ENCODE measurements around the gene WNT3A.

The WNT3A gene

GRCh38 chr1:228082918-228083870 lies 76.4 kb downstream of the WNT3A start:
- peak in 18 of 51 donors; percentile 16 to 69 (median 54) for DNase-seq

- peak in 11 of 51 donors; percentile 9 to 42 (median 23) for DNase-seq
These were observed 77.1 kb downstream of the WNT3A start for GRCh38 chr1:228083871-228084278.

- DNase-seq, result peak in 2 of 51 donors; percentile 8 to 30
These were observed 77.5 kb downstream of the WNT3A start for GRCh38 chr1:228084325-228084724.

- no peak for DNase-seq
These were observed 78.0 kb downstream of the WNT3A start for GRCh38 chr1:228084797-228085196.

GRCh38 chr1:228085287-228085951 lies 78.6 kb downstream of the WNT3A start:
- no peak for DNase-seq

GRCh38 chr1:228087771-228088251 lies 81.0 kb downstream of the WNT3A start:
- DNase-seq, result peak in 2 of 51 donors; percentile 24 to 42

- no peak for DNase-seq
These were observed 82.0 kb downstream of the WNT3A start for GRCh38 chr1:228088586-228089498.

- peak in 1 of 51 donors; percentile 12 for DNase-seq
These were observed 83.0 kb downstream of the WNT3A start for GRCh38 chr1:228089519-228090380.

- peak in 3 of 51 donors; percentile 26 to 49 (median 41) for DNase-seq
These were observed 83.8 kb downstream of the WNT3A start for GRCh38 chr1:228090613-228091081.

GRCh38 chr1:228091084-228091483 lies 84.3 kb downstream of the WNT3A start:
- no peak for DNase-seq

- DNase-seq, result no peak
These were observed 85.7 kb downstream of the WNT3A start for GRCh38 chr1:228092342-228093049.

GRCh38 chr1:228093050-228093906 lies 86.5 kb downstream of the WNT3A start:
- no peak for DNase-seq

- DNase-seq, result no peak
These were observed 87.7 kb downstream of the WNT3A start for GRCh38 chr1:228094432-228095016.

GRCh38 chr1:228095161-228095560 lies 88.4 kb downstream of the WNT3A start:
- no peak for DNase-seq

- peak in 1 of 51 donors; percentile 57 for DNase-seq
These were observed 89.1 kb downstream of the WNT3A start for GRCh38 chr1:228095938-228096337.

GRCh38 chr1:228096416-228097332 lies 89.9 kb downstream of the WNT3A start:
- DNase-seq, result no peak
